HepG2 (cell line): Measurements from ENCODE around the gene CAPN12. TPM values are rescaled to one million over a fixed set of nuclear protein-coding genes. Genes with fewer than 3 reads are reported as not detected.

Experiments
- ATF7 ChIP-seq, 2 experiments: fragments of 450-650 bp in 1 of 2; sonication (generic) in 1 of 2; formaldehyde crosslinking in 1 of 2; IDR thresholded peaks; 2 replicates each; pipeline versions ENCODE4 v1.4.0 to v1.6.1; 2016 to 2020; ENCODE audit warnings: antibody characterized with exemption in 1 of 2, mild to moderate bottlenecking in 1 of 2, missing genetic modification reagents in 1 of 2
- BRCA1 ChIP-seq: sonication (generic); formaldehyde crosslinking; IDR thresholded peaks from 2 replicates; pipeline ENCODE4 v1.4.0; 2020; ENCODE audit warnings: missing genetic modification reagents
- GLMP ChIP-seq: sonication (generic); formaldehyde crosslinking; IDR thresholded peaks from 2 replicates; pipeline ENCODE4 v1.9.0; 2021; ENCODE audit warnings: missing genetic modification reagents, mild to moderate bottlenecking, borderline replicate concordance
- HMGA1 ChIP-seq: sonication (generic); formaldehyde crosslinking; conservative IDR thresholded peaks from 2 replicates; pipeline ENCODE4 v1.4.0; 2020; ENCODE audit warnings: missing genetic modification reagents
- LCORL ChIP-seq, 2 experiments: fragments of 450-650 bp in 1 of 2; sonication (generic) in 1 of 2; formaldehyde crosslinking in 1 of 2; IDR thresholded peaks; 2 replicates each; pipeline versions ENCODE4 v1.5.0 to v1.6.1; 2017 to 2020; ENCODE audit warnings: antibody characterized with exemption in 1 of 2, missing genetic modification reagents in 1 of 2
- MYNN ChIP-seq: sonication (generic); formaldehyde crosslinking; IDR thresholded peaks from 2 replicates; pipeline ENCODE4 v1.4.0; 2020; ENCODE audit warnings: mild to moderate bottlenecking, low read depth, missing genetic modification reagents
- NCOR1 ChIP-seq: fragments of 200-600 bp; sonication (generic); IDR thresholded peaks from 2 replicates; pipeline ENCODE4 v1.7.0; 2017; ENCODE audit warnings: antibody characterized with exemption, low read length, borderline replicate concordance
- NFKB2 ChIP-seq: sonication (generic); formaldehyde crosslinking; IDR thresholded peaks from 2 replicates; pipeline ENCODE4 v1.4.0; 2020; ENCODE audit warnings: missing genetic modification reagents, borderline replicate concordance
- PAF1 ChIP-seq: IDR thresholded peaks from 2 replicates; pipeline ENCODE4 v1.6.1; 2016; ENCODE audit warnings: missing genetic modification reagents, missing compliant biosample characterization
- TFE3 ChIP-seq: IDR thresholded peaks from 2 replicates; pipeline ENCODE4 v1.6.1; 2016
- ZBTB2 ChIP-seq: sonication (generic); formaldehyde crosslinking; IDR thresholded peaks from 2 replicates; pipeline ENCODE4 v1.8.0; 2022; ENCODE audit warnings: low read depth, missing genetic modification reagents
- ZNF136 ChIP-seq: sonication (generic); formaldehyde crosslinking; IDR thresholded peaks from 2 replicates; pipeline ENCODE4 v1.8.1; 2022; ENCODE audit warnings: low read depth, mild to moderate bottlenecking, moderate library complexity, missing genetic modification reagents
- ZNF772 ChIP-seq: sonication (generic); formaldehyde crosslinking; IDR thresholded peaks from 2 replicates; pipeline ENCODE4 v1.5.0; 2020; ENCODE audit warnings: mild to moderate bottlenecking, missing genetic modification reagents
- ZNF891 ChIP-seq: sonication (generic); formaldehyde crosslinking; IDR thresholded peaks from 2 replicates; pipeline ENCODE4 v1.5.0; 2020; ENCODE audit warnings: mild to moderate bottlenecking, missing genetic modification reagents
- ZSCAN30 ChIP-seq: sonication (generic); formaldehyde crosslinking; IDR thresholded peaks from 2 replicates; pipeline ENCODE4 v1.5.0; 2020; ENCODE audit warnings: mild to moderate bottlenecking, missing genetic modification reagents
- ZSCAN31 ChIP-seq: sonication (generic); formaldehyde crosslinking; IDR thresholded peaks from 2 replicates; pipeline ENCODE4 v1.5.0; 2020; ENCODE audit warnings: low read depth, mild to moderate bottlenecking, missing genetic modification reagents
- polyA plus RNA-seq, 8 experiments: library from polyadenylated mRNA; depleted of rRNA in 3 of 8; stranded (reverse) in 7 of 8; unstranded in 1 of 8; fragments of >200 nt; fragmentation: Illumina TruSeq in 4 of 8; extraction: Trizol in 4 of 8; gene quantifications; 2 replicates each; pipeline versions ENCODE4 v1.2.1 to v1.2.3, GENCODE V29; 2011 to 2016; ENCODE audit warnings: low read depth in 4 of 8, missing spikeins in 1 of 8, mixed read lengths in 1 of 8; ENCODE audit not compliant: insufficient read depth in 1 of 8
- total RNA-seq, 5 experiments: library from RNA; depleted of rRNA; stranded (reverse); fragments of >200 nt; fragmentation: Illumina TruSeq; extraction: Trizol; gene quantifications; 2 replicates each; pipeline ENCODE4 v1.2.3, GENCODE V29; 2016; ENCODE audit warnings: low read depth in 1 of 5
- TF ChIP-seq, protein P1 (sequence below): sonication (generic); formaldehyde crosslinking; IDR thresholded peaks from 2 replicates; pipeline ENCODE4 v1.4.0; 2020; ENCODE audit warnings: missing genetic modification reagents
- TF ChIP-seq, protein P2 (sequence below): IDR thresholded peaks from 2 replicates; pipeline ENCODE4 v1.6.1; 2016; ENCODE audit warnings: missing compliant biosample characterization, missing genetic modification reagents, borderline replicate concordance

Gene CAPN12
- total and polyA plus RNA-seq, 2 of the 13 experiments (the other 11 are each of a cell fraction or from before 2014, with no cell fraction given): 1.6 to 13.6 TPM

GRCh38 chr19:38683393-38684077 is 60.7 kb downstream of the CAPN12 start (continued):
- TF ChIP-seq TFE3 (CRISPR knock-in tag) (peak; percentile 97), NCOR1 (peak; percentile 20; the same call in 1 of the 2 replicates), ZNF891 (no peak), ZBTB2 (no peak), ATF7 (IDR thresholded peaks at IDR 0.05) (no peak), ATF7 (CRISPR knock-in tag; IDR thresholded peaks at IDR 0.05) (no peak), ZSCAN31 (peak; percentile 16; the same call in 1 of the 2 replicates), LCORL (IDR thresholded peaks at IDR 0.05) (no peak), LCORL (CRISPR knock-in tag; IDR thresholded peaks at IDR 0.05) (no peak), NFKB2 (peak; percentile 13; the same call in 1 of the 2 replicates), MYNN (CRISPR knock-in tag) (no peak), ZNF136 (CRISPR knock-in tag) (no peak), GLMP (CRISPR knock-in tag) (no peak), HMGA1 (CRISPR knock-in tag) (no peak), ZNF772 (CRISPR knock-in tag) (no peak), ZSCAN30 (CRISPR knock-in tag) (no peak), BRCA1 (CRISPR knock-in tag) (no peak), PAF1 (CRISPR knock-in tag) (no peak)
- TF ChIP-seq, protein P1, sequence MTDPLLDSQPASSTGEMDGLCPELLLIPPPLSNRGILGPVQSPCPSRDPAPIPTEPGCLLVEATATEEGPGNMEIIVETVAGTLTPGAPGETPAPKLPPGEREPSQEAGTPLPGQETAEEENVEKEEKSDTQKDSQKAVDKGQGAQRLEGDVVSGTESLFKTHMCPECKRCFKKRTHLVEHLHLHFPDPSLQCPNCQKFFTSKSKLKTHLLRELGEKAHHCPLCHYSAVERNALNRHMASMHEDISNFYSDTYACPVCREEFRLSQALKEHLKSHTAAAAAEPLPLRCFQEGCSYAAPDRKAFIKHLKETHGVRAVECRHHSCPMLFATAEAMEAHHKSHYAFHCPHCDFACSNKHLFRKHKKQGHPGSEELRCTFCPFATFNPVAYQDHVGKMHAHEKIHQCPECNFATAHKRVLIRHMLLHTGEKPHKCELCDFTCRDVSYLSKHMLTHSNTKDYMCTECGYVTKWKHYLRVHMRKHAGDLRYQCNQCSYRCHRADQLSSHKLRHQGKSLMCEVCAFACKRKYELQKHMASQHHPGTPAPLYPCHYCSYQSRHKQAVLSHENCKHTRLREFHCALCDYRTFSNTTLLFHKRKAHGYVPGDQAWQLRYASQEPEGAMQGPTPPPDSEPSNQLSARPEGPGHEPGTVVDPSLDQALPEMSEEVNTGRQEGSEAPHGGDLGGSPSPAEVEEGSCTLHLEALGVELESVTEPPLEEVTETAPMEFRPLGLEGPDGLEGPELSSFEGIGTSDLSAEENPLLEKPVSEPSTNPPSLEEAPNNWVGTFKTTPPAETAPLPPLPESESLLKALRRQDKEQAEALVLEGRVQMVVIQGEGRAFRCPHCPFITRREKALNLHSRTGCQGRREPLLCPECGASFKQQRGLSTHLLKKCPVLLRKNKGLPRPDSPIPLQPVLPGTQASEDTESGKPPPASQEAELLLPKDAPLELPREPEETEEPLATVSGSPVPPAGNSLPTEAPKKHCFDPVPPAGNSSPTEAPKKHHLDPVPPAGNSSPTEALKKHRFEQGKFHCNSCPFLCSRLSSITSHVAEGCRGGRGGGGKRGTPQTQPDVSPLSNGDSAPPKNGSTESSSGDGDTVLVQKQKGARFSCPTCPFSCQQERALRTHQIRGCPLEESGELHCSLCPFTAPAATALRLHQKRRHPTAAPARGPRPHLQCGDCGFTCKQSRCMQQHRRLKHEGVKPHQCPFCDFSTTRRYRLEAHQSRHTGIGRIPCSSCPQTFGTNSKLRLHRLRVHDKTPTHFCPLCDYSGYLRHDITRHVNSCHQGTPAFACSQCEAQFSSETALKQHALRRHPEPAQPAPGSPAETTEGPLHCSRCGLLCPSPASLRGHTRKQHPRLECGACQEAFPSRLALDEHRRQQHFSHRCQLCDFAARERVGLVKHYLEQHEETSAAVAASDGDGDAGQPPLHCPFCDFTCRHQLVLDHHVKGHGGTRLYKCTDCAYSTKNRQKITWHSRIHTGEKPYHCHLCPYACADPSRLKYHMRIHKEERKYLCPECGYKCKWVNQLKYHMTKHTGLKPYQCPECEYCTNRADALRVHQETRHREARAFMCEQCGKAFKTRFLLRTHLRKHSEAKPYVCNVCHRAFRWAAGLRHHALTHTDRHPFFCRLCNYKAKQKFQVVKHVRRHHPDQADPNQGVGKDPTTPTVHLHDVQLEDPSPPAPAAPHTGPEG (CRISPR knock-in tag): no peak
- TF ChIP-seq, protein P2, sequence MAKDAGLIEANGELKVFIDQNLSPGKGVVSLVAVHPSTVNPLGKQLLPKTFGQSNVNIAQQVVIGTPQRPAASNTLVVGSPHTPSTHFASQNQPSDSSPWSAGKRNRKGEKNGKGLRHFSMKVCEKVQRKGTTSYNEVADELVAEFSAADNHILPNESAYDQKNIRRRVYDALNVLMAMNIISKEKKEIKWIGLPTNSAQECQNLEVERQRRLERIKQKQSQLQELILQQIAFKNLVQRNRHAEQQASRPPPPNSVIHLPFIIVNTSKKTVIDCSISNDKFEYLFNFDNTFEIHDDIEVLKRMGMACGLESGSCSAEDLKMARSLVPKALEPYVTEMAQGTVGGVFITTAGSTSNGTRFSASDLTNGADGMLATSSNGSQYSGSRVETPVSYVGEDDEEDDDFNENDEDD (CRISPR knock-in tag): no peak
